GF-D8 (cell line): ENCODE data around the gene RASSF8.

Experiments used
- DNase-seq: peaks from one replicate; lab custom pipeline; 2025; lab: John Stamatoyannopoulos, UW

The RASSF8 gene

GRCh38 chr12:26126340-26127284, 168.1 kb downstream of the RASSF8 start:
- no peak for DNase-seq

- DNase-seq: no peak
Measured at GRCh38 chr12:26127404-26127803, 168.9 kb downstream of the RASSF8 start.

GRCh38 chr12:26128168-26128567, 169.7 kb downstream of the RASSF8 start:
- DNase-seq: no peak
